ENCODE measurements around the gene PRKAG2.

DNA sequence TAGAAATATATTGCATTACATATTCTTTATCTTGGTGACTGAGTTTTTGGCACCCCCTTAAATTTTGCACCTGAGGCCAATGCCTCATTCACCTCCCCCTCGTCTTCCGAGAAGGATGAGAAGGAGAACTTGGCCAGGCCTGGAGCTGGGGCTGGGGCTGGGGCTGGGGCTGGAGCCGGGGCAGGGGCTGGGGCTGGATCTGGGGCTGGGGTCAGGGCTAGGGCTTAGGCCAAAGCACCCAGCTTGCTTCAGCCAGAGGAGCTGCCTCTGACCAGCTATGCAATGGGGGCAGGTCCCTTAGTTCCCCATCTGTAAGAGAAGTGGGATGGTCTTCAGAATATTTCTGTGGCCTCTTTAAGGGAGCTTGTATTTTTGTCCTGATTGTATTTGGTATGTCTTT, 3.8 kb upstream of the PRKAG2 start:
- TF ChIP-seq POLR2AphosphoS5 (IDR thresholded peaks at IDR 0.05; ENCODE audit: borderline replicate concordance, low read depth, low read length) = no peak
- no peak for TF ChIP-seq EZH2 (IDR thresholded peaks at IDR 0.05)
- TF ChIP-seq FOXP2 (optimal IDR thresholded peaks at IDR 0.05; ENCODE audit: control extremely low read depth, extremely low read length, insufficient read depth) = no peak

Data from SK-N-MC (cell line).